A549 (cell line): ENCODE data around the gene ANO10. TPM values are rescaled to one million over a fixed set of nuclear protein-coding genes. Genes with fewer than 3 reads are reported as not detected.

Source experiments
- ATAC-seq, 2 experiments: fragments of 200-7000 bp in 1 of 2; fragments of >200 bp in 1 of 2; cut with Nextera tagmentation in 1 of 2; cut with Tn5 transposase in 1 of 2; 3 replicates each; pipeline versions ENCODE4 v1.8.0 to v1.9.1; 2018 to 2020; ENCODE audit warnings: mild to moderate bottlenecking in 1 of 2, moderate library complexity in 1 of 2
- CTCF ChIA-PET: fragments of 300-600 bp; sonication (Branson Sonifier 250); formaldehyde crosslinking; extraction: SDS; loops from one replicate; lab custom pipeline; 2021; ENCODE audit warnings: antibody characterized with exemption, inconsistent platforms; lab: Yijun Ruan, JAX
- POLR2A ChIA-PET: fragments of 350-600 bp; formaldehyde crosslinking; extraction: SDS; loops from one replicate; lab custom pipeline; 2021; ENCODE audit warnings: antibody characterized with exemption, inconsistent platforms; lab: Yijun Ruan, JAX
- DNase-seq, 2 experiments: peaks; one replicate each; pipeline versions ENCODE4 v3.0.0 to v3.0.0-alpha.2; 2011 to 2016; ENCODE audit warnings: low read depth in 1 of 2, low spot score in 1 of 2
- FAIRE-seq: peaks from 2 replicates; lab custom pipeline; 2011; peaks lifted over from hg19 to GRCh38; lab: Jason Lieb, UNC
- H3K27ac ChIP-seq, 2 experiments: fragments of >200 bp; sonication (Bioruptor Twin); formaldehyde crosslinking; 3 replicates each; pipeline ENCODE4 v1.5.1; 2016 to 2017
- H3K4me1 ChIP-seq: fragments of >200 bp; sonication (Bioruptor Twin); formaldehyde crosslinking; 3 replicates; pipeline ENCODE4 v1.6.1; 2016
- H3K4me2 ChIP-seq: fragments of >200 bp; sonication (Bioruptor Twin); formaldehyde crosslinking; 3 replicates; pipeline ENCODE4 v1.6.1; 2016
- H3K4me3 ChIP-seq: fragments of >200 bp; sonication (Bioruptor Twin); formaldehyde crosslinking; 3 replicates; pipeline ENCODE4 v1.5.1; 2016
- H3K9me3 ChIP-seq: fragments of >200 bp; sonication (Bioruptor Twin); formaldehyde crosslinking; 3 replicates; pipeline ENCODE4 v1.6.1; 2016
- BHLHE40 ChIP-seq: IDR thresholded peaks from 2 replicates; pipeline ENCODE4 v1.6.1; 2012; ENCODE audit warnings: low read depth, low read length, inconsistent platforms
- CHD4 ChIP-seq: fragments of 200-600 bp; sonication (generic); IDR thresholded peaks from 2 replicates; pipeline ENCODE4 v1.6.1; 2016; ENCODE audit warnings: antibody characterized with exemption, mild to moderate bottlenecking, borderline replicate concordance
- EHF ChIP-seq: fragments of 250-450 bp; sonication (Bioruptor Pico); IDR thresholded peaks from 2 replicates; pipeline ENCODE4 v1.5.0; 2020; ENCODE audit warnings: mild to moderate bottlenecking
- EHMT2 ChIP-seq: fragments of 200-600 bp; sonication (generic); IDR thresholded peaks from 2 replicates; pipeline ENCODE4 v1.6.1; 2016; ENCODE audit warnings: antibody characterized with exemption, low read depth, mild to moderate bottlenecking, moderate library complexity
- EP300 ChIP-seq, 2 experiments: fragments of >200 bp; sonication (Bioruptor Twin); formaldehyde crosslinking; IDR thresholded peaks; 2 replicates in 1 of 2; 3 replicates in 1 of 2; pipeline ENCODE4 v1.6.1; 2016 to 2017
- FOSB ChIP-seq: fragments of 250-450 bp; sonication (Bioruptor Pico); IDR thresholded peaks from 2 replicates; pipeline ENCODE4 v1.5.0; 2020; ENCODE audit warnings: mild to moderate bottlenecking, moderate library complexity
- FOSL2 ChIP-seq, 2 experiments: fragments of 450-650 bp in 1 of 2; fragments of >200 bp in 1 of 2; sonication (Bioruptor Twin) in 1 of 2; formaldehyde crosslinking; IDR thresholded peaks; 2 replicates each; pipeline versions ENCODE4 v1.5.0 to v1.6.1; 2016 to 2020; ENCODE audit warnings: mild to moderate bottlenecking in 1 of 2, moderate library complexity in 1 of 2
- GATA3 ChIP-seq: IDR thresholded peaks from 2 replicates; pipeline ENCODE4 v1.6.1; 2012; ENCODE audit warnings: borderline replicate concordance
- HDAC2 ChIP-seq: fragments of 200-600 bp; sonication (generic); IDR thresholded peaks from 2 replicates; pipeline ENCODE4 v1.6.1; 2016
- HEYL ChIP-seq: fragments of 250-450 bp; sonication (Bioruptor Pico); IDR thresholded peaks from 2 replicates; pipeline ENCODE4 v1.8.0; 2021; ENCODE audit warnings: mild to moderate bottlenecking, moderate library complexity
- HOXB5 ChIP-seq: fragments of 250-450 bp; sonication (Bioruptor Pico); IDR thresholded peaks from 2 replicates; pipeline ENCODE4 v1.5.0; 2020; ENCODE audit warnings: mild to moderate bottlenecking, moderate library complexity
- JUNB ChIP-seq: fragments of >200 bp; sonication (Bioruptor Twin); formaldehyde crosslinking; IDR thresholded peaks from 2 replicates; pipeline ENCODE4 v1.6.1; 2016
- KDM1A ChIP-seq: fragments of 200-600 bp; sonication (generic); IDR thresholded peaks from 2 replicates; pipeline ENCODE4 v1.6.1; 2016; ENCODE audit warnings: low read depth, mild to moderate bottlenecking
- KDM5A ChIP-seq: fragments of 200-600 bp; sonication (generic); IDR thresholded peaks from 2 replicates; pipeline ENCODE4 v1.6.1; 2016; ENCODE audit warnings: antibody characterized with exemption, mild to moderate bottlenecking
- MYC ChIP-seq: IDR thresholded peaks from 2 replicates; pipeline ENCODE4 v1.6.1; 2012; ENCODE audit warnings: mild to moderate bottlenecking, inconsistent platforms, low read length, improper control_type of control experiment, borderline replicate concordance
- PHF8 ChIP-seq: fragments of 200-600 bp; sonication (generic); IDR thresholded peaks from 2 replicates; pipeline ENCODE4 v1.6.1; 2016; ENCODE audit warnings: low read depth, mild to moderate bottlenecking, antibody characterized with exemption, moderate library complexity, borderline replicate concordance
- RAD21 ChIP-seq, 2 experiments: fragments of >200 bp in 1 of 2; sonication (Bioruptor Twin) in 1 of 2; formaldehyde crosslinking in 1 of 2; IDR thresholded peaks in 1 of 2; conservative IDR thresholded peaks in 1 of 2; 2 replicates in 1 of 2; 3 replicates in 1 of 2; pipeline ENCODE4 v1.6.1; 2012 to 2018; ENCODE audit warnings: inconsistent platforms in 1 of 2
- RARB ChIP-seq: fragments of 250-450 bp; sonication (Bioruptor Pico); IDR thresholded peaks from 2 replicates; pipeline ENCODE4 v1.8.0; 2021; ENCODE audit warnings: mild to moderate bottlenecking, moderate library complexity
- RCOR1 ChIP-seq: fragments of 150-350 bp; IDR thresholded peaks from 2 replicates; pipeline ENCODE4 v1.6.1; 2014; ENCODE audit warnings: antibody characterized with exemption, low read length, low read depth
- RFX5 ChIP-seq: fragments of 450-650 bp; IDR thresholded peaks from 2 replicates; pipeline ENCODE4 v1.7.1; 2014; ENCODE audit warnings: antibody characterized with exemption, mild to moderate bottlenecking, moderate library complexity
- SMC3 ChIP-seq: fragments of >200 bp; sonication (Bioruptor Twin); formaldehyde crosslinking; IDR thresholded peaks from 3 replicates; pipeline ENCODE4 v1.6.1; 2018; ENCODE audit warnings: inconsistent platforms
- ZNF302 ChIP-seq: fragments of 250-450 bp; sonication (Bioruptor Pico); IDR thresholded peaks from 2 replicates; pipeline ENCODE4 v1.9.0; 2021; ENCODE audit warnings: inconsistent platforms, mild to moderate bottlenecking, moderate library complexity
- WGBS: methylation state at CpG from one replicate; pipeline ENCODE4 v1.1.6; 2017; ENCODE audit errors: missing lambda C conversion rate; 5-methylcytosine and 5-hydroxymethylcytosine counted together
- polyA plus RNA-seq, 4 experiments: library from polyadenylated mRNA; depleted of rRNA in 3 of 4; stranded (reverse); fragments of >200 nt; fragmentation: RNase III in 1 of 4; extraction: RNeasy Plus Mini Kit Qiagen cat#74134 plus additional on column Dnase treatment in 1 of 4; gene quantifications; 2 replicates in 3 of 4; 3 replicates in 1 of 4; pipeline ENCODE4 v1.2.3, GENCODE V29; 2011 to 2017
- TF ChIP-seq, protein P1 (sequence below): IDR thresholded peaks from 2 replicates; pipeline ENCODE4 v1.6.1; 2012
- TF ChIP-seq, protein P2 (sequence below): fragments of 200-600 bp; sonication (generic); IDR thresholded peaks from 2 replicates; pipeline ENCODE4 v1.6.1; 2016; ENCODE audit warnings: antibody characterized with exemption, mild to moderate bottlenecking, moderate library complexity
- TF ChIP-seq, protein P3 (sequence below): fragments of 250-450 bp; sonication (Bioruptor Pico); IDR thresholded peaks from 2 replicates; pipeline ENCODE4 v1.5.0; 2020; ENCODE audit warnings: low read depth, mild to moderate bottlenecking, moderate library complexity

ANO10 gene
- polyA plus RNA-seq, 2 of the 4 experiments (the other 2 are of a cell fraction), result 20.0 to 22.8 TPM

DNA sequence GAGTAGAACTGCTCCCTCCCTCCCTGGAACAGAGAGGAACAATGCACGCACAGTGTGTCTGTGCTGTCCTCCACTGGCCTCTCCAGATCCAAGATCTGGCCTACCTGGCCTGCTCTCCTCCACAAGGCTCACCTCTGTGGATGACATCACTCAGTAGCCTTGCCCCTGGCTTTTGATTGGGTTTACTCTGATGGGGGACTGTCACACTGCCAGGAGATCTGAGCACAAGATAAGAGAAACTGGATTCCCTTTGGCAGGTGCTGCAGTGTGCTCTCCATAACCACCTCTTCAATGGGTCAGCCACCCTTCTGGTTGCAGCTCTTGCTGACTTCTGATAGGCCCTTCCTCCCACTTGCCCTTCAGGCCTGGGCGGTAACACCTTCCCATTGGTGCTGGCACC lies 22.6 kb upstream of the ANO10 start:
- POLR2A ChIA-PET, result no interaction called here
- Histone ChIP-seq H3K9me3 (no peaks in the 10 kb centered on the region), H3K4me2 (no peak overlapping the region), H3K4me3 (no peak overlapping the region), H3K4me1 (peaks cover 27% of the 10 kb centered on the region)
- 94% methylated on average over 2 of the region's 2 CpGs for WGBS
- FAIRE-seq, result no peak
- TF ChIP-seq RCOR1 (no peak), RAD21 (conservative IDR thresholded peaks at IDR 0.05 in 1 of 2, IDR thresholded peaks at IDR 0.05 in 1 of 2) (no peak), ZNF302 (CRISPR knock-in tag) (no peak), BHLHE40 (no peak), EHMT2 (no peak), KDM5A (no peak), CHD4 (no peak), FOSB (CRISPR knock-in tag) (no peak), GATA3 (no peak), PHF8 (no peak)
- TF ChIP-seq, protein P1, sequence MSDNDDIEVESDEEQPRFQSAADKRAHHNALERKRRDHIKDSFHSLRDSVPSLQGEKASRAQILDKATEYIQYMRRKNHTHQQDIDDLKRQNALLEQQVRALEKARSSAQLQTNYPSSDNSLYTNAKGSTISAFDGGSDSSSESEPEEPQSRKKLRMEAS, result no peak
- TF ChIP-seq, all 56 proteins: peak for 0
- no peak for DNase-seq
- no peak for ATAC-seq
- CTCF ChIA-PET, result no interaction called here
- H3K27ac ChIP-seq, result no peak overlapping the region

DNA sequence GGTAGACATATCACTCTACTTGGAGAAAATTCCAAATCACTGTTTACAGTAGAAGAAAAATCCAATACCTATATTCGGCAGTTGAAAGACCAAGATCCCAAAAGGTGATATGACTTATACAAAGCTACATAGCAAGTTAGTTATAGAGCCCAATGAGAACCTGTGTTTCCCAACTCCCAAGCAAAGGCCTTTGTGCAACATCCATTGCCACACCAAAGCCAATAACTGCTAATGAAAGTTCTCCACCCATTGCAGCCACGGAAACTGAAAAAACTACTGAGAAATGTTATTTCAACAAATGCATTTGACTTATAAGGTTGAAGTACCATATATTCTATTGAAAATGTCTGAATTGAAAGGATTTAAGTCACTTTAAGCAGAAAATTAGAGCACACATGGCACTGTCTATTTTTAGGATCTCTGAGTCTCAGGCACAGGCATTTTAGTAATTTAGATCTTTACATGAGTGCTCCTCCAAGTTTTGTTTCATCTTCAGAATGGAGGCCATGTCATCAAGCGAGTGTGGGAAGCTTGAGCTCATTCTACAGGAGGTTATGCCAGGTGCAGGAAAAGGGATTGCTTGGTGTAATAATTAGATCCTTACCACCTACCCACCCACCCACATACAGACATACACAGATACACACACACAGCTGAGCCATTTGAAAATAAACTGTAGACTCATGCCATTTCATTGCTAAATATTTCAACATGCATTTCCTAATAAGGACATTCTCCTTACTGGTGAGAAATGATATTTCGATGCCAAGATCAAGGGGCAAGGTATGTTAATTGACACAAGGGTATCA lies 19.7 kb upstream of the ANO10 start:
- no peak for FAIRE-seq
- Histone ChIP-seq H3K9me3 (no peaks in the 10 kb centered on the region), H3K4me3 (no peak overlapping the region), H3K4me1 (peaks cover 22% of the 10 kb centered on the region), H3K27ac (no peak overlapping the region), H3K4me2 (no peak overlapping the region; the same call in 2 of the 3 replicates)
- WGBS, result 72% methylated on average over 4 of the region's 4 CpGs
- CTCF ChIA-PET, result interaction anchor here (1.2 kb wide), 1 partner anchor 97 kb away, joined by 3 read pairs; no protein-coding TSS in a partner anchor
- POLR2A ChIA-PET, result interaction anchor here (0.6 kb wide), 1 partner anchor 20 kb away, joined by 3 read pairs; the partner anchor contains the start of gene ANO10
- no peak for ATAC-seq
- TF ChIP-seq HOXB5 (no peak), EP300 (IDR thresholded peaks at IDR 0.05) (no peak), BHLHE40 (no peak), RFX5 (no peak), PHF8 (no peak), HEYL (CRISPR knock-in tag) (no peak), CHD4 (no peak), RARB (CRISPR knock-in tag) (no peak), FOSL2 (IDR thresholded peaks at IDR 0.05) (no peak), FOSL2 (CRISPR knock-in tag; IDR thresholded peaks at IDR 0.05) (no peak), KDM1A (no peak), EHF (no peak), JUNB (no peak), HDAC2 (no peak), SMC3 (no peak), MYC (no peak)
- TF ChIP-seq, protein P2, sequence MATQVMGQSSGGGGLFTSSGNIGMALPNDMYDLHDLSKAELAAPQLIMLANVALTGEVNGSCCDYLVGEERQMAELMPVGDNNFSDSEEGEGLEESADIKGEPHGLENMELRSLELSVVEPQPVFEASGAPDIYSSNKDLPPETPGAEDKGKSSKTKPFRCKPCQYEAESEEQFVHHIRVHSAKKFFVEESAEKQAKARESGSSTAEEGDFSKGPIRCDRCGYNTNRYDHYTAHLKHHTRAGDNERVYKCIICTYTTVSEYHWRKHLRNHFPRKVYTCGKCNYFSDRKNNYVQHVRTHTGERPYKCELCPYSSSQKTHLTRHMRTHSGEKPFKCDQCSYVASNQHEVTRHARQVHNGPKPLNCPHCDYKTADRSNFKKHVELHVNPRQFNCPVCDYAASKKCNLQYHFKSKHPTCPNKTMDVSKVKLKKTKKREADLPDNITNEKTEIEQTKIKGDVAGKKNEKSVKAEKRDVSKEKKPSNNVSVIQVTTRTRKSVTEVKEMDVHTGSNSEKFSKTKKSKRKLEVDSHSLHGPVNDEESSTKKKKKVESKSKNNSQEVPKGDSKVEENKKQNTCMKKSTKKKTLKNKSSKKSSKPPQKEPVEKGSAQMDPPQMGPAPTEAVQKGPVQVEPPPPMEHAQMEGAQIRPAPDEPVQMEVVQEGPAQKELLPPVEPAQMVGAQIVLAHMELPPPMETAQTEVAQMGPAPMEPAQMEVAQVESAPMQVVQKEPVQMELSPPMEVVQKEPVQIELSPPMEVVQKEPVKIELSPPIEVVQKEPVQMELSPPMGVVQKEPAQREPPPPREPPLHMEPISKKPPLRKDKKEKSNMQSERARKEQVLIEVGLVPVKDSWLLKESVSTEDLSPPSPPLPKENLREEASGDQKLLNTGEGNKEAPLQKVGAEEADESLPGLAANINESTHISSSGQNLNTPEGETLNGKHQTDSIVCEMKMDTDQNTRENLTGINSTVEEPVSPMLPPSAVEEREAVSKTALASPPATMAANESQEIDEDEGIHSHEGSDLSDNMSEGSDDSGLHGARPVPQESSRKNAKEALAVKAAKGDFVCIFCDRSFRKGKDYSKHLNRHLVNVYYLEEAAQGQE, result no peak
- TF ChIP-seq, protein P3, sequence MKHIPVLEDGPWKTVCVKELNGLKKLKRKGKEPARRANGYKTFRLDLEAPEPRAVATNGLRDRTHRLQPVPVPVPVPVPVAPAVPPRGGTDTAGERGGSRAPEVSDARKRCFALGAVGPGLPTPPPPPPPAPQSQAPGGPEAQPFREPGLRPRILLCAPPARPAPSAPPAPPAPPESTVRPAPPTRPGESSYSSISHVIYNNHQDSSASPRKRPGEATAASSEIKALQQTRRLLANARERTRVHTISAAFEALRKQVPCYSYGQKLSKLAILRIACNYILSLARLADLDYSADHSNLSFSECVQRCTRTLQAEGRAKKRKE (CRISPR knock-in tag), result no peak
- DNase-seq, result no peak
